ENCODE results near the gene XPNPEP2.

XPNPEP2 gene

GRCh38 chrX:129749069-129749468, 10.3 kb downstream of the XPNPEP2 start:
- in situ Hi-C loops (cut with MboI; ENCODE audit: low sequenced_read_pairs): no loop called here

DNA sequence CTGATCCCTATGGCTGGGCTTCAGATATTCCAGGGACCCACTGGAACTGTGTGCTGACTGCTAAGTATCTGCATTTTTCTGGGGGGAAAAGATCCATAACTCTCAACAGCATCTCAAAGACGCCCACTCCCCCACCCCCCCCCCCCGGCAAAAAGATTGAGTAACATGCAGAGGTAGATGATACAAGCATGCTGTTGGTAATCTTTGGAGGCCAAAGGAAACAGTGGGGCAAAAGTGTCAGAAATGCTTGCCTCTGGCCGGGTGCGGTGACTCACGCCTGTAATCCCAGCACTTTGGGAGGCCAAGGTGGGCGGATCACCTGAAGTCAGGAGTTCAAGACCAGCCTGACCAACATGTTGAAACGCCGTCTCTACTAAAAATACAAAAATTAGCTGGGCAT, 12.2 kb downstream of the XPNPEP2 start:
- in situ Hi-C loops (cut with MboI; ENCODE audit: low sequenced_read_pairs): no loop called here

DNA sequence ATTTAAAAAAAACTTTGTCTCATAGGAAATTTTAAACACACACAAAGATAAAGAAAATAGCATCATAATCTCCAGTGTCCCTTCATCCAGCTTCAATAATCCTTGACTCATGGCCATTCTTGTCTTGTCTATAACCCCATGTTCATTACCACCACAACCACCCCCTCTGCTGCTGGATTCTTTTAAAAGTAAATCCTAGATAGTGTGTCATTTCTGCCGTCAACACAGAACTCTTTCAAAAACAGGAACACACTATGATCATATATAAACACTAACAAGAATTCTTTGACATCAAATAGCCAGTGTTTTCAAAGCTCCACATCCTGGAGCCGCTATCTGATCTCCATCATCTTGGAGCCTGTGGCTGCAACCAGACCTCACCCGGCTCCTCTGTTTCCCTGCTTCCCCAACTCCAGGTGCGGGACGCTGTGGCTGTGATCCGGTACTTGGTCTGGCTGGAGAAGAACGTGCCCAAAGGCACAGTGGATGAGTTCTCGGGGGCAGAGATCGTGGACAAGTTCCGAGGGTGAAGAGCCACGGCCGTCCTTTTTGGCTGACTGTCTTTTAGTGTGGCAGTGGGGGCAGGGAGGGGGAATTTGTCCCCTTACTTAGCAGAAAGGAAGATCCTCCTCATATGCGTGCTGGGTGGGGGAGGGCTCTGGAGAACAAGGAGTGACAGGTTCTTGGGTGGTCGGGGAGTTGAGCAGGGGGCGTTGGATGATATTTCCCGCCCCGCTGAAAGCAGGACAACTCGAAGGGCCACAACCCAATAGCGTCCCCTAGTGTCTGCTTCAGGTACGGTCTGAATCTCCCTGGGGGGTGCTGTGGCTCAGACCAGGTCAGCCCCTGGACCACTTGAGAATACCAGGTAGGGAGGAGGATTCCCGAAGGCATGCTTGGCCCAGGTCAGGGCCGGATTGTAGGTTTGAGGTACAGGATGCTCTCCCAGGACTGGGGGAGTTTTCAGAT, 15.6 kb downstream of the XPNPEP2 start:
- in situ Hi-C loops (cut with MboI; ENCODE audit: low sequenced_read_pairs): no loop called here

GRCh38 chrX:129755779-129756650, 17.2 kb downstream of the XPNPEP2 start:
- in situ Hi-C loops (cut with MboI; ENCODE audit: low sequenced_read_pairs): no loop called here

- in situ Hi-C loops (cut with MboI; ENCODE audit: low sequenced_read_pairs): no loop called here
Measured at GRCh38 chrX:129759576-129760061, 20.8 kb downstream of the XPNPEP2 start.

DNA sequence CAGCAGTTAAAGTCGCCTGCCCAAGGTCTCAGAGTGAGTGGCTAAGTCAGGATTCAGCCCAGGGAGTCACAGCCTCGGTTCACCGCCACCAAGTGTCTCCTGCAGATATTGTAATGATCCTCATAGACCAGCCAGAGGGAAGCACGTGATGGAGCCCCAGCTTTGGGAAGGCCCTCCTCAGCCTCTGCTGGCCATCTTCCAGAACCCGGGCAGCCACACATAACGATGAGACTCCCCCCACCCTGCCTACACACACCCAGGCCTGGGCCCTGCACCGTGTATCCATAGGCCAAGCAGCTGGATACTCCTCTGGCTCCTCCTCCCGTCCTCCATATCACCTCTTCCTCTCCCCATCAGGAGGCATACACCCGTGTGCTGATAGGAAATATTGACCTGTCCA, 21.4 kb downstream of the XPNPEP2 start:
- in situ Hi-C loops (cut with MboI; ENCODE audit: low sequenced_read_pairs): no loop called here

DNA sequence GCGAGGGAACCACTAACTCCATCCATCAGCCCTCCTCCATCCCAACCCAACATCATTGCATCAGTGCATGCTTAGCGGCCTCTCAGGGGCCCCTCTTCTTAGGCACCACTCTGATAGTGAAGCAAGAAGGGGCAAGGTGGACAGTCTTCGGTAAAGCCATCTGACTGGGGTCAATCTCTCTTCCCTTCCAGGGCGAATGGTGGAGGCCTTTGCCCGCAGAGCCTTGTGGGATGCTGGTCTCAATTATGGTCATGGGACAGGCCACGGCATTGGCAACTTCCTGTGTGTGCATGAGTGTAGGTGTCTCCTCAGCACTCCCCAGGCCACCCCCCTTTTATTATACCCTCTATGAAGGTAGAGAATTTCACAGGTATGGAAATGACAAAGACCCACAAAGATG, 22.2 kb downstream of the XPNPEP2 start:
- in situ Hi-C loops (cut with MboI; ENCODE audit: low sequenced_read_pairs): no loop called here

GRCh38 chrX:129761596-129761995, 22.8 kb downstream of the XPNPEP2 start:
- in situ Hi-C loops (cut with MboI; ENCODE audit: low sequenced_read_pairs): no loop called here

DNA sequence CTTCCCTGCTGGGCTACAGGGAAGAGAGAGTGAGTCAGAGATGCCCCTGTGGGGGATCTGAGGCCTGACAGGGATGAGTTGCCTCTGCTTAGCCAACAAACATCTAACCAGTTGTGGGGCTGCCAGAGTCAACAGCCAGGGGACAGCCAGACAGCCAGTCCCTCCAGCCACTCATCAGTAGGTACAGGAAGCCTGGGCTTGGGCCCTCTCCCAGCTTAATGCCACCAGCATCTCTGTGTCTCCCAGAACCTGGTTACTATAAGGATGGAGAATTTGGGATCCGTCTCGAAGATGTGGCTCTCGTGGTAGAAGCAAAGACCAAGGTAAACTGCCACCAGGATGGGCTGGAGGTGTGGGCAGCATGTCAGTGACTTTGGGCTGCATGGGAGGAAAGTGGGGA, 23.7 kb downstream of the XPNPEP2 start:
- in situ Hi-C loops (cut with MboI; ENCODE audit: low sequenced_read_pairs): no loop called here

DNA sequence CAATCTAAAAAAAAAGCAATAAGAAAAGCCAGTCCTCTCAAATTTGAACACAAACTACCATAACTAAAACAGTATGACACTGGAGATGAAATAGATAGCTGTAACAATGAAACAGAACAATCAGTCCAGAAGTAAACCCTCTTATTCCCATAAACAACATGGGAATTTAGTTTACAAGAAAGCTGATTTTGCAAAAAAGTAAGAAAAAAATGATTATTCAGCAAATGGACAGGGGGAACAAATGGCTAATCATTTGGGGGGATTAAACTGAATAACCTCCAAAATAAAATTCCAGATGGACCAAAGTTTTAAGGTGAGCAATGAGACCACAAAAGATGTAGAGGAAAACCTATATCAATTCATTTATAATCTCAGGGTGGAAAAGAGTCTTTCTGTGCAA, 24.9 kb downstream of the XPNPEP2 start:
- in situ Hi-C loops (cut with MboI; ENCODE audit: low sequenced_read_pairs): no loop called here

- in situ Hi-C loops (cut with MboI; ENCODE audit: low sequenced_read_pairs): no loop called here
Measured at GRCh38 chrX:129768186-129768585, 29.4 kb downstream of the XPNPEP2 start.

GRCh38 chrX:129768586-129769466, 30.0 kb downstream of the XPNPEP2 start:
- in situ Hi-C loops (cut with MboI; ENCODE audit: low sequenced_read_pairs): no loop called here

- in situ Hi-C loops (cut with MboI; ENCODE audit: low sequenced_read_pairs): no loop called here
Measured at GRCh38 chrX:129769467-129770154, 30.8 kb downstream of the XPNPEP2 start.

DNA sequence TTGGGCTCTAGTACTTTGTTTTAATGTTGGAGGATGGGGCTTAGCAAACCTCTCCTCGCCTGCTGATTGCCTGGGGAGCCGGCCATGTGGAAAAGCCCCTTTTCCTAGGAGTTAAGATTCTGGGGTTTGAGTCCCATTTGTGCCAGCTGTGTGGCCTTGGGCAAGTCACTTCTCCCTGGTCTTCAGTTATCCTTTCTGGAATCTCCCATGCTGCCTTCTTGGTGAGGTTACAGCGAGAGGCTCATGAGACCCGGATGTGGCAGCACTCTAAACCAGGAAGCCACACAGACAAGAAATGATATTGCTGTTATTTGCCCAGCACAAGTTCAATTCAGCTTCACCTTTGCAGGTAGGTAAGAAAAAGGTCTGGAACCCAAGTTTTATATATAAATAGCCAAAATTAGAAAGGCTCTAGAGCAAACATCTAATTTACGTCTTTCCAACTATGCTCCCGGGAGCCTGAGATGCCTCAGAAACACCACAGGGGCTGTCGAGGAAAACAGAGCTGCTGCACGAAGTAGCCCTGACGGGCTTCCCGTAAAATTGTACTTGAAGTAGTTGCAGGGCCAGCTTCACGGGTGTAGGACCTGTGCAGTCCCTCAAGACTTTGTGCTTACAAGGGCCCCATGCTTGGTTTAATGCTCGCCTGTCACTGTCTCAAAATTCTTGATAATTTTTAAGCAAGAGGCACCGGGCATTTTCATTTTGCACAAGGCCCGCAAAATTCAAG, 32.7 kb downstream of the XPNPEP2 start:
- in situ Hi-C loops (cut with MboI; ENCODE audit: low sequenced_read_pairs): no loop called here

- in situ Hi-C loops (cut with MboI; ENCODE audit: low sequenced_read_pairs): no loop called here
Measured at GRCh38 chrX:129772796-129773431, 34.1 kb downstream of the XPNPEP2 start.

DNA sequence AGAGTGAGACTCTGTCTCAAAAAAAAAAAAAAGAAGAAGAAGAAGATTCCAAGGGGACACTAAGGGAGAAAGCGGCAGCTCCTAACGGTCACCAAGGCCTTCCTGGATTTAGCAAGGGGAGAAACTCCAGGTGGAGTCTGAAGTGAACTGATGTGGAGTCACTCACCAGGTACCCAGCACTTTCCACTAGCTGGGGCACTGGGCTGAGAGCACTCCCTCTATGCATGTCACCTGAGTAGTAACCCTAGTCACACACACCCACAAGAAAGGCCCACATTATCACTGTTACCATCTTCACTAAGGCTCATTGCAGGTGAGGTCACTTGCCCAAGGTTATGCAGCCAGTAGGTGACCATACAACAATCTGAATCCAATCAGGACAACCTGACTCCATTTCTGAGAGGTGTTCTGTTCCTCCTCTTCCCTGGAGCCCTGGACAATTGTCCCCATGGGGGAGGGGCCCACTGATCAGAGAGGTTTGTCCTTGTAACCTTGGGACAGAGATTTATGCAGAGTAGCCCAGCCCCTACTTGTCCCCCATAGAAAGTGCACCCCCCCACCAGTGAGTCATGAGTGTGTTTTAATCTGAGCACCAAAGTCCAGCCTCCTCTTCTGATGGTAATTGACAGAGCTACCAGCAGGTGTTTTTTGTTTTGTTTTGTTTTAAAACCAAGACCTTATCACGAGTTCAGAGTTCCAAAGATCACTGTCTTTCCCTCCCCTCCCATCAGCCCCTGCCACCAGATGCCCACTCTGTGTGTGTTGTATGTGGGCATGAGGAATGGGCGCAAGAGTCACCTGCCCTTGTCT, 35.1 kb downstream of the XPNPEP2 start:
- in situ Hi-C loops (cut with MboI; ENCODE audit: low sequenced_read_pairs): no loop called here

GRCh38 chrX:129777218-129778030, 38.6 kb downstream of the XPNPEP2 start:
- in situ Hi-C loops (cut with MboI; ENCODE audit: low sequenced_read_pairs): no loop called here
